Measurements from ENCODE around the gene SLC39A11.

DNA sequence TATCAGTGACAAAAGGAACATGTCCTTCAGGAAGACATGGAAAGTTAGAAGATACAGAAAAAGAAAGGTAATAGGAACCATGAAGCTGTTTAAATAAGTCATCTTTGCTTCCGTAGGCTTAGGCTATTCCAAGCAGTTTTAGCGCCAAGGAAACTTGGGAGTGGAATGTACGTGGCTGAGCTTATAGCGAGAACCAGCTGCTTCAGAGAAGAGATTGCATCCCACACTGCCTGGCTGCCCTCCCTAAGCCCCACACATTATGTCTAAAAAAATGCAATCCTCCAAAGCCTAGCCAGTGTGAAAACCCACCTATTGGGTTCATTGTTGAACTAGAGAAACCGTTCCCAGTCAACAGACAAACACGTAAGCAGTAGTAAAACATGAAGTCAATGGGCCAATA lies 149.9 kb downstream of the SLC39A11 start:
- TF ChIP-seq, protein P1, sequence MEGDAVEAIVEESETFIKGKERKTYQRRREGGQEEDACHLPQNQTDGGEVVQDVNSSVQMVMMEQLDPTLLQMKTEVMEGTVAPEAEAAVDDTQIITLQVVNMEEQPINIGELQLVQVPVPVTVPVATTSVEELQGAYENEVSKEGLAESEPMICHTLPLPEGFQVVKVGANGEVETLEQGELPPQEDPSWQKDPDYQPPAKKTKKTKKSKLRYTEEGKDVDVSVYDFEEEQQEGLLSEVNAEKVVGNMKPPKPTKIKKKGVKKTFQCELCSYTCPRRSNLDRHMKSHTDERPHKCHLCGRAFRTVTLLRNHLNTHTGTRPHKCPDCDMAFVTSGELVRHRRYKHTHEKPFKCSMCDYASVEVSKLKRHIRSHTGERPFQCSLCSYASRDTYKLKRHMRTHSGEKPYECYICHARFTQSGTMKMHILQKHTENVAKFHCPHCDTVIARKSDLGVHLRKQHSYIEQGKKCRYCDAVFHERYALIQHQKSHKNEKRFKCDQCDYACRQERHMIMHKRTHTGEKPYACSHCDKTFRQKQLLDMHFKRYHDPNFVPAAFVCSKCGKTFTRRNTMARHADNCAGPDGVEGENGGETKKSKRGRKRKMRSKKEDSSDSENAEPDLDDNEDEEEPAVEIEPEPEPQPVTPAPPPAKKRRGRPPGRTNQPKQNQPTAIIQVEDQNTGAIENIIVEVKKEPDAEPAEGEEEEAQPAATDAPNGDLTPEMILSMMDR (conservative IDR thresholded peaks at IDR 0.05; ENCODE audit: low read depth, low read length): no peak
- no peak for TF ChIP-seq EZH2 (IDR thresholded peaks at IDR 0.05; ENCODE audit: borderline replicate concordance, low read depth, low read length, poor library complexity, severe bottlenecking)
